ENCODE results near the gene MACO1.
"Not testable (repeated sequence)": the region's sequence is repeated elsewhere in the genome, so short reads cannot be mapped to it uniquely, and the experiment has no call there.

The MACO1 gene

GRCh38 chr1:25412872-25413623 is 17.6 kb upstream of the MACO1 start:
- H3K27ac Mint-ChIP-seq, H3K27me3 Mint-ChIP-seq, ATAC-seq, H3K4me3 Mint-ChIP-seq, DNase-seq, H3K4me1 Mint-ChIP-seq, H3K9me3 Mint-ChIP-seq: not testable (repeated sequence)

GRCh38 chr1:25414157-25414556 is 16.5 kb upstream of the MACO1 start:
- not testable (repeated sequence) for DNase-seq, H3K27me3 Mint-ChIP-seq, H3K4me3 Mint-ChIP-seq, ATAC-seq, H3K27ac Mint-ChIP-seq, H3K4me1 Mint-ChIP-seq, H3K9me3 Mint-ChIP-seq

- not testable (repeated sequence) for ATAC-seq, DNase-seq, H3K27me3 Mint-ChIP-seq, H3K9me3 Mint-ChIP-seq, H3K4me3 Mint-ChIP-seq, H3K27ac Mint-ChIP-seq, H3K4me1 Mint-ChIP-seq
Observed at GRCh38 chr1:25414578-25414977, 16.1 kb upstream of the MACO1 start.

- not testable (repeated sequence) for H3K4me1 Mint-ChIP-seq, H3K9me3 Mint-ChIP-seq, ATAC-seq, H3K27ac Mint-ChIP-seq, DNase-seq, H3K27me3 Mint-ChIP-seq, H3K4me3 Mint-ChIP-seq
Observed at GRCh38 chr1:25417280-25417679, 13.4 kb upstream of the MACO1 start.

- not testable (repeated sequence) for H3K4me1 Mint-ChIP-seq, H3K27ac Mint-ChIP-seq, H3K4me3 Mint-ChIP-seq, DNase-seq, H3K9me3 Mint-ChIP-seq, H3K27me3 Mint-ChIP-seq, ATAC-seq
Observed at GRCh38 chr1:25419339-25419738, 11.4 kb upstream of the MACO1 start.

GRCh38 chr1:25420715-25421114 is 10.0 kb upstream of the MACO1 start, which contains the start of gene RHCE:
TSS of gene RHCE (minus strand) at chr1:25420825. CDS start at chr1:25420786, 39 bp downstream.
- DNase-seq, ATAC-seq, H3K4me1 Mint-ChIP-seq, H3K27ac Mint-ChIP-seq, H3K27me3 Mint-ChIP-seq, H3K9me3 Mint-ChIP-seq, H3K4me3 Mint-ChIP-seq: not testable (repeated sequence)

- H3K27me3 Mint-ChIP-seq, DNase-seq, ATAC-seq, H3K9me3 Mint-ChIP-seq, H3K4me1 Mint-ChIP-seq, H3K4me3 Mint-ChIP-seq, H3K27ac Mint-ChIP-seq: not testable (repeated sequence)
Observed at GRCh38 chr1:25423206-25423605, 7.5 kb upstream of the MACO1 start.

GRCh38 chr1:25425098-25426085 is 5.3 kb upstream of the MACO1 start:
- no peaks in the 10 kb centered on the region for H3K9me3 Mint-ChIP-seq
- no peaks in the 10 kb centered on the region for H3K27me3 Mint-ChIP-seq
- H3K27ac Mint-ChIP-seq = no peak overlapping the region
- H3K4me1 Mint-ChIP-seq = peaks cover 10% of the 10 kb centered on the region
- no peak for ATAC-seq
- DNase-seq = no peak
- no peak overlapping the region for H3K4me3 Mint-ChIP-seq

GRCh38 chr1:25427696-25428095 is 3.0 kb upstream of the MACO1 start:
- peaks cover 21% of the 10 kb centered on the region for H3K4me1 Mint-ChIP-seq
- ATAC-seq (no peak), DNase-seq (no peak)
- H3K4me3 Mint-ChIP-seq = no peak overlapping the region
- peak overlapping the region in 1 of 2 donors; percentile 13 for H3K27ac Mint-ChIP-seq
- H3K27me3 Mint-ChIP-seq = no peaks in the 10 kb centered on the region
- no peaks in the 10 kb centered on the region for H3K9me3 Mint-ChIP-seq

- DNase-seq (no peak), ATAC-seq (no peak)
- peaks cover 30% of the 10 kb centered on the region for H3K4me1 Mint-ChIP-seq
- H3K4me3 Mint-ChIP-seq = peak overlapping the region; percentile 31 to 37
- no peak overlapping the region for H3K27ac Mint-ChIP-seq
- H3K9me3 Mint-ChIP-seq = no peaks in the 10 kb centered on the region
- no peaks in the 10 kb centered on the region for H3K27me3 Mint-ChIP-seq
Observed at GRCh38 chr1:25428475-25429166, 2.1 kb upstream of the MACO1 start.

- H3K27me3 Mint-ChIP-seq = no peaks in the 10 kb centered on the region
- ATAC-seq = peak; percentile 48
- H3K27ac Mint-ChIP-seq = peak overlapping the region; percentile 87 to 91
- DNase-seq = peak in 1 of 2 donors; percentile 8
- peaks cover 56% of the 10 kb centered on the region for H3K4me1 Mint-ChIP-seq
- no peaks in the 10 kb centered on the region for H3K9me3 Mint-ChIP-seq
- H3K4me3 Mint-ChIP-seq = peak overlapping the region; percentile 95 to 96
Observed at GRCh38 chr1:25430967-25431881, 527 bp downstream of the MACO1 start.

GRCh38 chr1:25431955-25432719 is 1.4 kb downstream of the MACO1 start:
- Mint-ChIP-seq H3K9me3 (no peaks in the 10 kb centered on the region), H3K27me3 (no peaks in the 10 kb centered on the region), H3K4me3 (peak overlapping the region; percentile 87 to 88), H3K4me1 (peaks cover 66% of the 10 kb centered on the region), H3K27ac (peak overlapping the region; percentile 87 to 91)
- DNase-seq = no peak
- ATAC-seq = no peak

GRCh38 chr1:25432749-25433388 is 2.2 kb downstream of the MACO1 start:
- peaks cover 72% of the 10 kb centered on the region for H3K4me1 Mint-ChIP-seq
- DNase-seq (no peak), ATAC-seq (no peak)
- peak overlapping the region; percentile 87 to 88 for H3K4me3 Mint-ChIP-seq
- peak overlapping the region in 1 of 2 donors; percentile 41 for H3K27ac Mint-ChIP-seq
- H3K9me3 Mint-ChIP-seq = no peaks in the 10 kb centered on the region
- no peaks in the 10 kb centered on the region for H3K27me3 Mint-ChIP-seq

All from stimulated activated naive CD8-positive, alpha-beta T cell treated with anti-CD3 and anti-CD28 coated beads, Interleukin-15, amount 100 ng/mL, for 72 hours (primary cell).